GM19351 (cell line): ENCODE data around the gene PNPLA2.

Experiments
- ATAC-seq: cut with Tn5 transposase; IDR thresholded peaks from one replicate; pipeline ENCODE4 v1.9.1; 2021; ENCODE audit warnings: mild to moderate bottlenecking, moderate library complexity; ENCODE audit not compliant: unreplicated experiment

PNPLA2 gene

DNA sequence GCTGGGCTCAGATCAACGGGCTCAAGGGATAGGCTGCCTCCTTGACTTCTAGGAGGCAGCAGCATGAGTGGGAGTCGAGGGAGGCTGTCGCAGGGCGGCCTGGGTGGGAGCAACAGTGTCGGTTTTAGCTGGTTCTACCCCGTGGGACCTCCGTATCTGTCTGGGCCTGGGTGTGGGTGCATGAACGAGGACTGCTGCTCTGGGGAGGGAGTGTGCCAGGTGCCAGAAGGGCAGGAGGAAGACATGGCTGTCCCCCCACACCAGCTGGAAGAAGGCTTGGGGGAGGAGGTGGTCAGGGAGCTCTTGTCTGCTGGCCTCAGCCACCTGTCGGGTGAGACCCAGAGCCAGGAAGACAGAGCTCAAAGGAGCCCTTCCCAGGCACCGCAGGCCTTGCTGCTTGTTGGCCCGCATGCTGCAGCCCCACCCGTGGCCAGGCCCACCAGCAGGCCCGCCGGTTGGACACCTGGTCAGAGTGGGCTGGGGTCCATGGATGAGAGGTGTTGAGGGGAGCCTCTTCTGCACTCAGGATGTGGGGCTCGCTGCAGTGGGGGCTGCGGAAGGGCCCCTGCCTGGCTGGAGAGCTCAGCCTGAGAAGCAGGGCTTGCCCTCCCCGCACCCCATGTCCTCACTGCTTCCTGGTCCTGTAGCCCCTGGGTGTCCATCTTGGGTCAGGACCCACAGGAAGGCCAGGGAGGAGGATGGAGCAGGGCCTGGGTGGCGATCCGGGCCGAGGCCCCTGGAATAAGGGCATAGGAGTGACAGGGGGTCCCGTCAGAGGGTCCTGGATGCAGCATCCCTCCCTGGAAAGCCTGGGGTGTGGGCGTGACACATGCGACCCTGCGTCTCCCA is 32.3 kb upstream of the PNPLA2 start:
- ATAC-seq = no peak

- ATAC-seq = no peak
These were observed 31.5 kb upstream of the PNPLA2 start for GRCh38 chr11:787084-787675.

DNA sequence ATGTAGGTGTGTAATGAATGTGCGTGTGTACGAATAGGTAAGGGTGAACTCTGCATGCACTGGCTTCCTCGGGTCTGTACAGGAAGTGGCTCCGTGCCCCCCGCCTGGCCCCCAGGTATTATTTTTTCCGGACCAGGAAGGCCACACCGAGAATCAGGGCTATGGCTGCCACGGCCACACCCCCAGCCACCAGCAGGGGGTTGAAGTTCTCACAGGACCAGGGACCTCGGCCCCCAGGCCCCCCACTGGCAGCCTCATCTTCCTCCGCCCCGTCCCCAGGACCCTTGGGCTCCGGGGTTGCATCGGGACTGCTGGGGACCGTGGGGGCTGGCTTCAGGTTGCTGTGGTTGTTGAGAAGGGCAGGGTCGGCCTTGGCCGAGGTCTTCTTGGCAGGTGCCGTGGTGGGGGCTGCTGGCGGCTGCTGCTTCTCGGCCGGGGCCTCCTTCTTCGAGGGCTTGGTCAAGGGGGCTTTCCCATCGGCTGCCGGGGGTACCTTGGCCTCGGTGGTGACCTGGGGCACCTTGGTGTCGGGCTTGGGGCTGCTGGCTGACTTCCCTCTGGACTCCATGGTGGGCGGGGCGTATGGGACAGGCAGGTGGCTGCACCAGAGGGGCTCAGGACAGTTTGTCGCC is 30.6 kb upstream of the PNPLA2 start:
- ATAC-seq = no peak

- ATAC-seq = no peak
These were observed 29.5 kb upstream of the PNPLA2 start for GRCh38 chr11:788953-789940.

DNA sequence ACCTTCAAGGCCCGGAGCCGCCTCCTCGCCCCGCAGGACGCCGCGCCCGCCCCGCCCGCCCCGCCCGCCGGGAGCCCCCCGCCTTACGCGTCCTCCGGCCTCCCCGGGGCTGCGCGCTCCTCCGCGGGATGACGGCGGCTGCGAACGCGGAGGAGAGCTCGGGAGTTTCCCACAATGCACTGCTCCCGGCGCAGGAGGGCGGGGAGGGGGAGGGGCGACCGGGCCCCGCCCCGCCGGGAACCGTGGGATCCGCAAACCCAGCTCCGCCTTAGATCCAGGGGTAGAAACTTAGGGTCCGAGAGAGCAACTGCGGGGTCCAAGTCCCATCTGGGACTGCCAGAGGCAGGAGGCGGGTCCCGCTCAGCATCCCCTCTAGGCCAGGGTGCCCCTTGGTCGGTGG is 28.8 kb upstream of the PNPLA2 start, which contains the start of gene CEND1:
Gene CEND1, minus strand, starts transcription at position 148 of the 400 bp plus-strand sequence. CDS start 1,514 bp downstream, outside the sequence.
- no peak for ATAC-seq

DNA sequence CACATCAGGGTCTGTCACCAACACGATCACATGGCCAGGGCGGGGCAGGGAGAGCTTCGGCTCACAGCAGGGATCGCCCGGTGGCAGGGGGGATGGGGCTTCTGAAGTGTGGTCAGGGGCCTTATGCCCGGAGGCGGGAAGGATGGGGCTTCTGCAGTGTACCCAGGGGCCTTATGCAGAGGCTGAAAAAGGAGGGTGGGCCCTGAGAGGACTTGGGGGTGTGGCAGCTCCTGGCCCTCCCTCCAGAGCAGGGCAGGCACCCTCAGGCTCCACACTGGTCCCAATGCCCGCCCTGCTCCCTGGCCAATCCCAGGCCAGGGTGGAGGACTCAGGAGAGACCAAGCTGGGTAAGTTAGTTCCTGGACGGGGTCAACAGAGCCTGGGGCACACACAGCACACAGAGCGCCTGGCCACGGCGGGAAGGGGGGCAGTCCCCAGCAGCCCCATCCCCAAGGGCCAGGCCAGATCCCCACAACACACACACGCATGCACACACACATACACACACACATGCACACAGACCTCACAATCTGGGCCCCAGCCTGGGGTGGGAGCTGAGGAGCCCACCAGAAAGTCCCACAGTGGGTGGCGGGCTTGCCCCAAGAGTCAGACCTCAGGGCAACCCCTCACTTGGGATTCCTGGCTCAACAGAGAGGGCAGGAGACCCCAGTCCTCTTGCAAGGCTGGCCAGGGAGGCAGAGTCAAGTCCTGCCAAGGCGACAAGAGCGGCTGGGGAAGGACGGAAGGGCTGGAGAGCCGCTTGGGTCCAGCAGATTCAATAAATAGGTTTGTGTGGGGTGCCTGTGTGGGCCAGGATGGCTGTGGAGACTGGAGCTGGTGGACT is 27.8 kb upstream of the PNPLA2 start:
- ATAC-seq = no peak

- no peak for ATAC-seq
These were observed 26.8 kb upstream of the PNPLA2 start for GRCh38 chr11:791658-792534.

GRCh38 chr11:792535-792821 is 26.2 kb upstream of the PNPLA2 start:
- no peak for ATAC-seq

GRCh38 chr11:792873-793272 is 25.8 kb upstream of the PNPLA2 start:
- ATAC-seq = no peak

DNA sequence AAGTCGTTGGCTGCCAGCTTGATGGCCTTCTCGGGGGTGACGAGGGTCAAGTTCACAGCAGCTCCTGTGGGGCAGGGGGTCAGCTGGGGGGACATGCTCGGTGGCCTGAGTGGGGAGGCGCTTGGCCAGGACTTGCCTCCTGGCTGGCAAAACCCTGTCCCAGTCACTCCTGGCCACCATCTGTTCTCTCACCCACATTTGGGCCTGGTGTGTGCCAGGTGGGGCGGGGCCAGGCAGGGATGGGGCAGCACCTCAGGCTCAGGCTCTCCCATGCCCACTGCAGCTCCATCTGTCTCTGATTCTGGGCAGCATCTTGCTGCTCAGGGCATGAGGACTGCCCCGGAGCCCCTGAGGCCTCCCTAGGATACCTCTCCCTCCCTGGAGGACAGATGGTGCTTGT is 25.2 kb upstream of the PNPLA2 start:
- no peak for ATAC-seq

DNA sequence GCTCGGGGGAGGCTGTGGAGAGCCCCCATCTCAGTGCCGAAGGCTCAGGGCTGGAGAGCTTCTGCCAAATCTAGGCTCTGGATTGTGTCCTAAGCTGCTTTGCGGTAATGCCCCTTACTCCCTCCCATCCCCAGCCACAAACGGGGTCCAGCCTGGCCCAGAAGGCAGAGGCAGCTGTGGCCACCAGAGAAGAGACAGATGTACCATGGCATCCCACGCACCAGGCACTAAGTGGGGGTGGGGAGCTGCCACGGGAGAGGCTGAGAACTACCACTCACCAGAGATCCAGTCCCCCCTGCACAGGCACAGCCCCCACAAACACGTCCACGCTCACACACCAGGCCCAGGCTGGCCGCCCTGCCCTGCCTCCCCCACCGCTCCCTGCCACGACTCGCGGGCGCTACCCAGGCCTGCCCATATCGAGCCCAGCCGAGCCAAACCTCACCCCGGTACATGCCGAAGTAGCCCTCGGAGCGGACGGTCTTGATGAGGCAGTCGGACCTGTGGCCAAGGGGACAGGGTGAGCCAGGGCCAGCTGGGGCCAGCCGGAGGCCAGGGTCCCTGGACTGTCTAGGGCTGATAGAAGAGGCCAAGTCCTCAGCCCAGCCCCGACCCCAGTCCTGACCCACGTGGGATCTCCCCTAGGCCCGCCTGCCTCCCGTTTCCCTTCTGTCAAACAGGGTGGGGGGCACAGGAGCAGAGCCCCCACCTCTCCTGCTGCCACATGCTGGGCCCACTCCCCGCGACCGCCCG is 24.5 kb upstream of the PNPLA2 start:
- ATAC-seq = no peak

DNA sequence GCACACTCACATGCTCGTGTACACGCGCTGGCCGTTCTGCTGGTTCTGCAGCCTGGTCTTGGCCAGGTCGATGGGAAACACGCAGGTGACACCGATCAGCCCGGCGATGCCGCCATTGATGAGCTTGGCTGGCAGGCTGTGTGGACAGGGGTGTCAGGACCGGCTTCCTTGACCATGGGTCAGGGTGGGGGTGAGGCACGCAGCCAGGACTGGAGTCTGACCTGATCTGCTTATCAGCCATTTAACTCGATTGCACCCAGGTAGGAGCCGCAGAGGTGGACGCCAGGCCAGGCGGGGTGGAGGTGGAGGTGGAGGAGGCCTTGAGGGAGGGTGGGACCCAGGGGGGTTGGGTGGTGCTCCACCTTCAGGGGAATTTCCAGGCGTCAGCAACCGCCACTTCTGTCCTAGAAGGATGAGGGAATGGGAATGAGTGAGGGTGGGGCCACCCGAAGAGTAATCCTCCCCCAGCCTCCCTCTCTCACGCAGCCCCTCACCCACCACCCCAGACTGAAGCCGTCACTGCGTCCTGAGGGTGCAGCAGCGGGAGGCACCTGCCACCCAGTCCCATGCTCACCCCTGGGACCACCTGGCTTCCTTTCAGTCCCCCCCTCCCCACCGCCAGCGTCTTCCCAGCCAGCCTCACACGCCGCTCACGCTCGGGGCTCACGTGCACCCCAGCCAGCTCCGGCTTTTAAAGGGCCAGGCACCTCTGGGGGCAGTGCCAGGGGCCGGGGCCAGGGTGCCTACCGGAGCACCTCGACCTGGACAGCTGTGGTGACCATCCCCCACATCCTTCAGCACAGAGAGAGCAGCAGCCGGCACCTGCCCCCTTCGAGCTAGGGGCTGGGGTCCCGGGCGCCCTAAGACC is 23.7 kb upstream of the PNPLA2 start:
- no peak for ATAC-seq

GRCh38 chr11:795634-796564 is 22.8 kb upstream of the PNPLA2 start:
- ATAC-seq = peak; percentile 39

DNA sequence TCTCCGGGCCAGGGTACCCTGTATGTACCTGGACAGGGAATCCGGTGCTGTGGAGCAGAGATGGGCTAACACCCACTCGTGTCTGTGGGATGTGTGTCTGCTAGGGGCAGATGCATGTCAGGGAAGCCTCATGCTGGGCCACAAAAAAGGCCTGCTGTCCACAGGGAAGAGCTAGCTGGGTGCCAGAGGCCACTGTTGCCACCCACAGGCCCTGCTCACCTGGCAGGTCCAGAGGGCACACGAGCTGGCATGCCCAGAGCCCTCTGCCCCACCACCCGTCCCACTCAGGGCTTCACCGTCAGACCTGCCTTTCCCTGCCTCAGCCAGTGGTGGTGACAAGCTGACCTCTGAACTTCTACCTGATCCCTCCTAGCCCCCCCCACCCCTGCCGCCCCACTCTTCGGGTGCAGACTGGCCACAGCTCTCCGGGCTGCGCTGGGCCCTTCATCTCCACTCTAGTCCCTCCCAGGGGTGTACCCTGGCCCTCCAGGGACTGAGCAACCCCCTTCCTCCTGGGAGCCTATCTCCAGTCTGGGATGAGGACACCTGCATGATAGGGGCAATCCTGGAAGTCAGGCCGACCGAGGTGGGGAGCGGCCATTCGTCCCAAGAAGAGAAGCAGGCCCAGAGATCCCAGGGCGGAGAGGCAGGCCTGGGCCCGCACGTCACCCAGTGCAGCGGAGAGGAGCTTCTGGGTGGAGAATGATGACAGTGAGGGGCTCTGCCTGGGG is 22.0 kb upstream of the PNPLA2 start:
- ATAC-seq = no peak

GRCh38 chr11:797296-798092 is 21.2 kb upstream of the PNPLA2 start:
- ATAC-seq = peak; percentile 50
